Heart left ventricle (tissue), 13 donors: Measurements from ENCODE around the gene CENATAC.

Experiments used
- CTCF ChIP-seq, 12 donors: fragments of 200-600 bp; sonication (generic) in 4 of 12; IDR thresholded peaks; one replicate each; pipeline versions ENCODE4 v1.5.0 to v1.8.0; 2018 to 2022; ENCODE audit warnings: antibody characterized with exemption in 12 of 12, mild to moderate bottlenecking in 5 of 12
- POLR2A ChIP-seq, 2 donors: fragments of 450-650 bp; IDR thresholded peaks; one replicate each; pipeline ENCODE4 v1.6.1; 2017; ENCODE audit warnings: antibody characterized with exemption in 2 of 2, mild to moderate bottlenecking in 2 of 2, moderate library complexity in 2 of 2
- donor health status: ischemic (EF 13 %, LVEDD 7.1; RV severe dilation, severe dysfunction).
- donor health status: DM: no; HTN: yes; CAD: no.
- donor health status: DM: no; HTN: no; CAD: no.
- donor health status: ischemic (EF 25% LVEDD 6.9; RV normal size, moderate dysfunction).
- donor health status: ischemic (EF 25% LVEDD 5.7; RV mildly dilated, moderate dysfunction).
- donor health status: ischemic (EF 35%, LVEDD 5.7; RV mildly dilated, moderate dysfunction).
- donor health status: nonischemic (EF 11% LVEDD 7.7; RV severe dilation, severe dysfunction).
- donor health status: DM: yes; HTN: yes; CAD: no.
- donor health status: PGD.
- donor health status: ischemic (EF 29% LVEDD 5.4; RV normal size, mild dysfunction).
- donor health status: nonischemic (EF 23%, LVEDD 6.1; RV moderate dilation, normal function).

GRCh38 chr11:118971646-118972045, 26.3 kb upstream of the CENATAC start, which contains the start of gene FOXR1:
- TF ChIP-seq CTCF (IDR thresholded peaks at IDR 0.05) (no peak), POLR2A (IDR thresholded peaks at IDR 0.05) (no peak)
